ENCODE results near the gene TMTC4.

Gene TMTC4

GRCh38 chr13:100673713-100674571 lies 653 bp downstream of the TMTC4 start:
- CTCF ChIA-PET, result interaction anchor here (0.6 to 1.1 kb wide), 4 partner anchors 12 to 189 kb away, joined by 3 to 6 read pairs (median 4); no protein-coding TSS in a partner anchor
- Histone ChIP-seq H3K4me3 (ENCODE audit: low read depth, low read length) (peak overlapping the region; percentile 55), H3K4me1 (ENCODE audit: control insufficient read depth, insufficient read depth, low read length) (no peaks in the 10 kb centered on the region), H3K36me3 (ENCODE audit: control insufficient read depth in 2 of 2, insufficient read depth in 1 of 2, low read length in 2 of 2) (peaks cover 0 to 6% of the 10 kb centered on the region in 2 experiments; a peak in 1 of 3 replicates), H3K9me3 (ENCODE audit: control insufficient read depth, insufficient read depth, low read depth, low read length) (no peaks in the 10 kb centered on the region), H3K27ac (ENCODE audit: extremely low read depth, low read depth, low read length) (peak overlapping the region; percentile 84; the same call in 1 of the 2 replicates)
- POLR2A ChIA-PET, result interaction anchor here (0.7 to 1.4 kb wide), 3 partner anchors 26 to 704 kb away, joined by 3 read pairs; no protein-coding TSS in a partner anchor
- TF ChIP-seq KLF7 (tag by site-specific recombination; IDR thresholded peaks at IDR 0.05; ENCODE audit: borderline replicate concordance), result no peak
- TF ChIP-seq, protein P1, sequence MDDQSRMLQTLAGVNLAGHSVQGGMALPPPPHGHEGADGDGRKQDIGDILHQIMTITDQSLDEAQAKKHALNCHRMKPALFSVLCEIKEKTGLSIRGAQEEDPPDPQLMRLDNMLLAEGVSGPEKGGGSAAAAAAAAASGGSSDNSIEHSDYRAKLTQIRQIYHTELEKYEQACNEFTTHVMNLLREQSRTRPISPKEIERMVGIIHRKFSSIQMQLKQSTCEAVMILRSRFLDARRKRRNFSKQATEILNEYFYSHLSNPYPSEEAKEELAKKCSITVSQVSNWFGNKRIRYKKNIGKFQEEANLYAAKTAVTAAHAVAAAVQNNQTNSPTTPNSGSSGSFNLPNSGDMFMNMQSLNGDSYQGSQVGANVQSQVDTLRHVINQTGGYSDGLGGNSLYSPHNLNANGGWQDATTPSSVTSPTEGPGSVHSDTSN (CRISPR knock-in tag; IDR thresholded peaks at IDR 0.05), result no peak
- no peak for TF ChIP-seq ZNF558 (tag by site-specific recombination; IDR thresholded peaks at IDR 0.05)
- TF ChIP-seq GLIS2 (tag by site-specific recombination; IDR thresholded peaks at IDR 0.05), result no peak
- no peak for TF ChIP-seq ZNF473 (tag by site-specific recombination; IDR thresholded peaks at IDR 0.05)
- no peak for TF ChIP-seq ZFP41 (tag by site-specific recombination; IDR thresholded peaks at IDR 0.05; ENCODE audit: borderline replicate concordance)
- no peak for TF ChIP-seq GFI1B (tag by site-specific recombination; IDR thresholded peaks at IDR 0.05)
- TF ChIP-seq ZNF416 (tag by site-specific recombination; IDR thresholded peaks at IDR 0.05), result no peak
- TF ChIP-seq ZNF175 (tag by site-specific recombination; IDR thresholded peaks at IDR 0.05), result no peak
- TF ChIP-seq ZNF184 (tag by site-specific recombination; IDR thresholded peaks at IDR 0.05), result no peak
- TF ChIP-seq ZNF521 (tag by site-specific recombination; IDR thresholded peaks at IDR 0.05), result no peak
- peak; percentile 96 for TF ChIP-seq PRDM4 (tag by site-specific recombination; IDR thresholded peaks at IDR 0.05)
- no peak for TF ChIP-seq ZNF157 (tag by site-specific recombination; IDR thresholded peaks at IDR 0.05)
- TF ChIP-seq ZSCAN30 (tag by site-specific recombination; IDR thresholded peaks at IDR 0.05), result no peak
- no peak for TF ChIP-seq ZNF624 (tag by site-specific recombination; IDR thresholded peaks at IDR 0.05)
- TF ChIP-seq ZNF645 (tag by site-specific recombination; IDR thresholded peaks at IDR 0.05), result no peak
- no peak for TF ChIP-seq ZNF23 (tag by site-specific recombination; IDR thresholded peaks at IDR 0.05; ENCODE audit: borderline replicate concordance)
- TF ChIP-seq, protein P2, sequence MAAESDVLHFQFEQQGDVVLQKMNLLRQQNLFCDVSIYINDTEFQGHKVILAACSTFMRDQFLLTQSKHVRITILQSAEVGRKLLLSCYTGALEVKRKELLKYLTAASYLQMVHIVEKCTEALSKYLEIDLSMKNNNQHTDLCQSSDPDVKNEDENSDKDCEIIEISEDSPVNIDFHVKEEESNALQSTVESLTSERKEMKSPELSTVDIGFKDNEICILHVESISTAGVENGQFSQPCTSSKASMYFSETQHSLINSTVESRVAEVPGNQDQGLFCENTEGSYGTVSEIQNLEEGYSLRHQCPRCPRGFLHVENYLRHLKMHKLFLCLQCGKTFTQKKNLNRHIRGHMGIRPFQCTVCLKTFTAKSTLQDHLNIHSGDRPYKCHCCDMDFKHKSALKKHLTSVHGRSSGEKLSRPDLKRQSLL (tag by site-specific recombination; IDR thresholded peaks at IDR 0.05), result no peak
- TF ChIP-seq ZNF571 (tag by site-specific recombination; IDR thresholded peaks at IDR 0.05), result no peak
- TF ChIP-seq, protein P3, sequence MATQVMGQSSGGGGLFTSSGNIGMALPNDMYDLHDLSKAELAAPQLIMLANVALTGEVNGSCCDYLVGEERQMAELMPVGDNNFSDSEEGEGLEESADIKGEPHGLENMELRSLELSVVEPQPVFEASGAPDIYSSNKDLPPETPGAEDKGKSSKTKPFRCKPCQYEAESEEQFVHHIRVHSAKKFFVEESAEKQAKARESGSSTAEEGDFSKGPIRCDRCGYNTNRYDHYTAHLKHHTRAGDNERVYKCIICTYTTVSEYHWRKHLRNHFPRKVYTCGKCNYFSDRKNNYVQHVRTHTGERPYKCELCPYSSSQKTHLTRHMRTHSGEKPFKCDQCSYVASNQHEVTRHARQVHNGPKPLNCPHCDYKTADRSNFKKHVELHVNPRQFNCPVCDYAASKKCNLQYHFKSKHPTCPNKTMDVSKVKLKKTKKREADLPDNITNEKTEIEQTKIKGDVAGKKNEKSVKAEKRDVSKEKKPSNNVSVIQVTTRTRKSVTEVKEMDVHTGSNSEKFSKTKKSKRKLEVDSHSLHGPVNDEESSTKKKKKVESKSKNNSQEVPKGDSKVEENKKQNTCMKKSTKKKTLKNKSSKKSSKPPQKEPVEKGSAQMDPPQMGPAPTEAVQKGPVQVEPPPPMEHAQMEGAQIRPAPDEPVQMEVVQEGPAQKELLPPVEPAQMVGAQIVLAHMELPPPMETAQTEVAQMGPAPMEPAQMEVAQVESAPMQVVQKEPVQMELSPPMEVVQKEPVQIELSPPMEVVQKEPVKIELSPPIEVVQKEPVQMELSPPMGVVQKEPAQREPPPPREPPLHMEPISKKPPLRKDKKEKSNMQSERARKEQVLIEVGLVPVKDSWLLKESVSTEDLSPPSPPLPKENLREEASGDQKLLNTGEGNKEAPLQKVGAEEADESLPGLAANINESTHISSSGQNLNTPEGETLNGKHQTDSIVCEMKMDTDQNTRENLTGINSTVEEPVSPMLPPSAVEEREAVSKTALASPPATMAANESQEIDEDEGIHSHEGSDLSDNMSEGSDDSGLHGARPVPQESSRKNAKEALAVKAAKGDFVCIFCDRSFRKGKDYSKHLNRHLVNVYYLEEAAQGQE (tag by site-specific recombination; IDR thresholded peaks at IDR 0.05), result no peak
- TF ChIP-seq, protein P4, sequence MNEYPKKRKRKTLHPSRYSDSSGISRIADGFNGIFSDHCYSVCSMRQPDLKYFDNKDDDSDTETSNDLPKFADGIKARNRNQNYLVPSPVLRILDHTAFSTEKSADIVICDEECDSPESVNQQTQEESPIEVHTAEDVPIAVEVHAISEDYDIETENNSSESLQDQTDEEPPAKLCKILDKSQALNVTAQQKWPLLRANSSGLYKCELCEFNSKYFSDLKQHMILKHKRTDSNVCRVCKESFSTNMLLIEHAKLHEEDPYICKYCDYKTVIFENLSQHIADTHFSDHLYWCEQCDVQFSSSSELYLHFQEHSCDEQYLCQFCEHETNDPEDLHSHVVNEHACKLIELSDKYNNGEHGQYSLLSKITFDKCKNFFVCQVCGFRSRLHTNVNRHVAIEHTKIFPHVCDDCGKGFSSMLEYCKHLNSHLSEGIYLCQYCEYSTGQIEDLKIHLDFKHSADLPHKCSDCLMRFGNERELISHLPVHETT (tag by site-specific recombination; IDR thresholded peaks at IDR 0.05), result no peak
- TF ChIP-seq REPIN1 (tag by site-specific recombination; IDR thresholded peaks at IDR 0.05; ENCODE audit: low read depth), result no peak
- no peak for TF ChIP-seq KLF8 (tag by site-specific recombination; IDR thresholded peaks at IDR 0.05)
- TF ChIP-seq, protein P5, sequence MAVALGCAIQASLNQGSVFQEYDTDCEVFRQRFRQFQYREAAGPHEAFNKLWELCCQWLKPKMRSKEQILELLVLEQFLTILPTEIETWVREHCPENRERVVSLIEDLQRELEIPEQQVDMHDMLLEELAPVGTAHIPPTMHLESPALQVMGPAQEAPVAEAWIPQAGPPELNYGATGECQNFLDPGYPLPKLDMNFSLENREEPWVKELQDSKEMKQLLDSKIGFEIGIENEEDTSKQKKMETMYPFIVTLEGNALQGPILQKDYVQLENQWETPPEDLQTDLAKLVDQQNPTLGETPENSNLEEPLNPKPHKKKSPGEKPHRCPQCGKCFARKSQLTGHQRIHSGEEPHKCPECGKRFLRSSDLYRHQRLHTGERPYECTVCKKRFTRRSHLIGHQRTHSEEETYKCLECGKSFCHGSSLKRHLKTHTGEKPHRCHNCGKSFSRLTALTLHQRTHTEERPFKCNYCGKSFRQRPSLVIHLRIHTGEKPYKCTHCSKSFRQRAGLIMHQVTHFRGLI (tag by site-specific recombination; IDR thresholded peaks at IDR 0.05), result 0 out of 2 replicates have a peak, but pooled peaks have one; percentile 20
